Measurements from ENCODE around the gene EMILIN3. TPM values are rescaled to one million over a fixed set of nuclear protein-coding genes. Genes with fewer than 3 reads are reported as not detected.

The EMILIN3 gene
- total RNA-seq, 2 experiments from 2014 or later = not detected

DNA sequence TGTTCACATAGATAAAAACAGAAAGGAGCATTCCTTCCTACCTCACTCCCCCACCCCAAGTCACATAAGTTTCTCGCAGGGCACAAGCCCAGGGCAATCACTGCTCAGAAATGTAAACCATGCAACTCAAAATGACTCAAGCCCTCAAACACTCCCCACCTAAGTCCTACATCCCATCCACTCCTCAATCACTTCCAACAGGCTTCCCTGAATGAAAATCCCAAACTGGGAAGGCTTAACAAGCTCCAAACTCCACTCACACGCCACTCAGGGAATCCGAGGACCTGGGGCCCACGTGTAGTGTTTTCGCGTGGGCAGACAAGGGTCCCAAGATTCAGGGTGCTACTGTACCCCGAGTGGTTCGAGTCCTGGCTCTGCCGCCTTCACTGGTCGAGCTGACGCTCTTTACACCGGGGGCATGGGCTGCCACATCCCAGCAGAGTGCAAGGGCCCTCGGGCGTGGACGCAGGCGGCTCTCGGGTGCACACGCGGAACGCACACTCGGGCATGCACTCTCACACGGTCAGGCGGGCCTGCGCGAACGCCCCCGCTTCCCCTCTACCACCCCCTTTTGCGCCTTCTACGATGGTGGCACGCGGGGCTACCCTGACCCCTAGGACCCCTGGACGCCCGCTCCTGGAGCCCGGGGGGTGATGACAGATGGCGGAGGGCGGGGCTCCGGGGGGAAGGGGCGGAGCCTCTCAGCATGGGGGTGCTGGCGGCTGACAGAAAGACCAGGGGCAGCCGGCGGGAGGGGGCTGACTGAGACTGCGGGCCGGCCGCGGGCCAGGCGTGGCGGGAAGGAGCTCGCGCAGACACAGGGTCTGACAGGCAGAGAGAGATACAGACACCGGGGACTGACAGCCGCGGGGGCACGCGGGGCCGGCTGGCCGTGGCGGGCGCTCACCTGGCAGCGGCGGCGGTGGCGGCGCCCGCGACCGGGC is 49.7 kb downstream of the EMILIN3 start:
- Histone ChIP-seq H3K4me2 (ENCODE audit: low read length) (peak overlapping the region; percentile 93), H3K9me3 (ENCODE audit: low read length) (no peaks in the 10 kb centered on the region), H3K9me2 (ENCODE audit: insufficient read depth, low read length) (no peaks in the 10 kb centered on the region), H3K4me1 (ENCODE audit: insufficient read depth, low read length, poor library complexity, severe bottlenecking) (peaks cover 20% of the 10 kb centered on the region), H3K4me3 (ENCODE audit: low read depth, low read length, poor library complexity, severe bottlenecking) (peak overlapping the region; percentile 91), H3K36me3 (ENCODE audit: insufficient read depth, low read length) (no peaks in the 10 kb centered on the region; the same call in 1 of the 2 replicates), H3K79me2 (ENCODE audit: insufficient read depth, low read depth, low read length) (peaks cover 14% of the 10 kb centered on the region; the same call in 1 of the 2 replicates), H2AFZ (ENCODE audit: low read length) (peak overlapping the region; percentile 70), H3K27ac (ENCODE audit: low read depth, low read length, poor library complexity, severe bottlenecking) (peak overlapping the region; percentile 59), H4K20me1 (ENCODE audit: insufficient read depth, low read length) (no peaks in the 10 kb centered on the region)
- CTCF ChIA-PET (ENCODE audit: unreplicated experiment) = no interaction called here
- BruUV-seq (replicated peaks) = no TSS peak
- POLR2A ChIA-PET = interaction anchor here (1.4 kb wide), 1 partner anchor 10 kb away, joined by 3 read pairs; no protein-coding TSS in a partner anchor
- peak; percentile 73 for DNase-seq (ENCODE audit: low spot score)
- TF ChIP-seq CTCF (conservative IDR thresholded peaks at IDR 0.05; ENCODE audit: low read length) (no peak), EZH2phosphoT487 (IDR thresholded peaks at IDR 0.05; ENCODE audit: borderline replicate concordance, low read depth, low read length) (no peak)
- intact Hi-C loops (cut with micrococcal nuclease; ENCODE audit: unreplicated experiment) = no loop called here

- Histone ChIP-seq H3K4me3 (ENCODE audit: low read depth, low read length, poor library complexity, severe bottlenecking) (peak overlapping the region; percentile 91), H4K20me1 (ENCODE audit: insufficient read depth, low read length) (no peaks in the 10 kb centered on the region), H3K27ac (ENCODE audit: low read depth, low read length, poor library complexity, severe bottlenecking) (no peak overlapping the region), H2AFZ (ENCODE audit: low read length) (peak overlapping the region; percentile 70; the same call in 1 of the 2 replicates), H3K79me2 (ENCODE audit: insufficient read depth, low read depth, low read length) (peaks cover 14% of the 10 kb centered on the region; the same call in 1 of the 2 replicates), H3K9me3 (ENCODE audit: low read length) (peaks cover 5% of the 10 kb centered on the region; the same call in 1 of the 2 replicates), H3K4me2 (ENCODE audit: low read length) (peak overlapping the region; percentile 93), H3K36me3 (ENCODE audit: insufficient read depth, low read length) (no peaks in the 10 kb centered on the region; the same call in 1 of the 2 replicates), H3K9me2 (ENCODE audit: insufficient read depth, low read length) (no peaks in the 10 kb centered on the region), H3K4me1 (ENCODE audit: insufficient read depth, low read length, poor library complexity, severe bottlenecking) (peaks cover 20% of the 10 kb centered on the region)
- ChIA-PET POLR2A (interaction anchor here (1.4 kb wide), 1 partner anchor 11 kb away, joined by 3 read pairs; no protein-coding TSS in a partner anchor), CTCF (ENCODE audit: unreplicated experiment) (no interaction called here)
- no peak for TF ChIP-seq EZH2phosphoT487 (IDR thresholded peaks at IDR 0.05; ENCODE audit: borderline replicate concordance, low read depth, low read length)
- TF ChIP-seq CTCF (conservative IDR thresholded peaks at IDR 0.05; ENCODE audit: low read length) = no peak
- intact Hi-C loops (cut with micrococcal nuclease; ENCODE audit: unreplicated experiment) = no loop called here
- BruUV-seq (replicated peaks) = TSS peak; percentile 82
- no peak for DNase-seq (ENCODE audit: low spot score)
These were observed 50.6 kb downstream of the EMILIN3 start for GRCh38 chr20:41316051-41316450.
